ENCODE measurements around the gene ATG4B.

Gene ATG4B

GRCh38 chr2:241609859-241610793 is 27.4 kb upstream of the ATG4B start:
- no peak for ATAC-seq
- TF ChIP-seq ISL1 (CRISPR knock-in tag; IDR thresholded peaks at IDR 0.05) (no peak), BACH2 (CRISPR knock-in tag; IDR thresholded peaks at IDR 0.05; ENCODE audit: borderline replicate concordance) (no peak), ZNF70 (CRISPR knock-in tag; IDR thresholded peaks at IDR 0.05) (no peak), SNAI2 (CRISPR knock-in tag; IDR thresholded peaks at IDR 0.05) (no peak), TCF4 (CRISPR knock-in tag; IDR thresholded peaks at IDR 0.05; ENCODE audit: borderline replicate concordance) (no peak), TSHZ2 (CRISPR knock-in tag; IDR thresholded peaks at IDR 0.05) (no peak), CSDC2 (CRISPR knock-in tag; IDR thresholded peaks at IDR 0.05) (no peak), ESRRG (CRISPR knock-in tag; IDR thresholded peaks at IDR 0.05) (no peak), OSR1 (CRISPR knock-in tag; IDR thresholded peaks at IDR 0.05) (no peak), GLIS3 (CRISPR knock-in tag; IDR thresholded peaks at IDR 0.05) (no peak), RARB (CRISPR knock-in tag; IDR thresholded peaks at IDR 0.05) (no peak), ZFP30 (CRISPR knock-in tag; IDR thresholded peaks at IDR 0.05) (no peak), PATZ1 (CRISPR knock-in tag; IDR thresholded peaks at IDR 0.05; ENCODE audit: borderline replicate concordance) (no peak), TOX (CRISPR knock-in tag; IDR thresholded peaks at IDR 0.05; ENCODE audit: borderline replicate concordance) (no peak), ZNF8 (CRISPR knock-in tag; IDR thresholded peaks at IDR 0.05) (no peak), ARNTL (CRISPR knock-in tag; IDR thresholded peaks at IDR 0.05; ENCODE audit: borderline replicate concordance, low read depth) (no peak), ZNF565 (CRISPR knock-in tag; conservative IDR thresholded peaks at IDR 0.05; ENCODE audit: low read depth) (no peak), POU6F1 (CRISPR knock-in tag; IDR thresholded peaks at IDR 0.05; ENCODE audit: borderline replicate concordance, low read depth) (no peak), ZFP3 (CRISPR knock-in tag; IDR thresholded peaks at IDR 0.05) (no peak)

- TF ChIP-seq ESRRG (CRISPR knock-in tag; IDR thresholded peaks at IDR 0.05) (no peak), CREB5 (CRISPR knock-in tag; IDR thresholded peaks at IDR 0.05; ENCODE audit: low read depth) (no peak), TOX (CRISPR knock-in tag; IDR thresholded peaks at IDR 0.05; ENCODE audit: borderline replicate concordance) (no peak), CSRNP3 (CRISPR knock-in tag; IDR thresholded peaks at IDR 0.05) (no peak), RARB (CRISPR knock-in tag; IDR thresholded peaks at IDR 0.05) (no peak), OSR1 (CRISPR knock-in tag; IDR thresholded peaks at IDR 0.05) (no peak), CSDC2 (CRISPR knock-in tag; IDR thresholded peaks at IDR 0.05) (no peak), ISL1 (CRISPR knock-in tag; IDR thresholded peaks at IDR 0.05) (no peak), BACH2 (CRISPR knock-in tag; IDR thresholded peaks at IDR 0.05; ENCODE audit: borderline replicate concordance) (no peak)
- ATAC-seq = no peak
Observed at GRCh38 chr2:241611062-241611461, 26.4 kb upstream of the ATG4B start.

All from SK-N-SH treated with all-trans-retinoic acid at 6 μM for 48 hours (cell line).